ENCODE data around the gene CST9.
"Not testable (repeated sequence)": the region's sequence is repeated elsewhere in the genome, so short reads cannot be mapped to it uniquely, and the experiment has no call there.

Gene CST9

GRCh38 chr20:23587631-23588030, 18.1 kb downstream of the CST9 start:
- DNase-seq (ENCODE audit: low read depth, low spot score): no peak

DNA sequence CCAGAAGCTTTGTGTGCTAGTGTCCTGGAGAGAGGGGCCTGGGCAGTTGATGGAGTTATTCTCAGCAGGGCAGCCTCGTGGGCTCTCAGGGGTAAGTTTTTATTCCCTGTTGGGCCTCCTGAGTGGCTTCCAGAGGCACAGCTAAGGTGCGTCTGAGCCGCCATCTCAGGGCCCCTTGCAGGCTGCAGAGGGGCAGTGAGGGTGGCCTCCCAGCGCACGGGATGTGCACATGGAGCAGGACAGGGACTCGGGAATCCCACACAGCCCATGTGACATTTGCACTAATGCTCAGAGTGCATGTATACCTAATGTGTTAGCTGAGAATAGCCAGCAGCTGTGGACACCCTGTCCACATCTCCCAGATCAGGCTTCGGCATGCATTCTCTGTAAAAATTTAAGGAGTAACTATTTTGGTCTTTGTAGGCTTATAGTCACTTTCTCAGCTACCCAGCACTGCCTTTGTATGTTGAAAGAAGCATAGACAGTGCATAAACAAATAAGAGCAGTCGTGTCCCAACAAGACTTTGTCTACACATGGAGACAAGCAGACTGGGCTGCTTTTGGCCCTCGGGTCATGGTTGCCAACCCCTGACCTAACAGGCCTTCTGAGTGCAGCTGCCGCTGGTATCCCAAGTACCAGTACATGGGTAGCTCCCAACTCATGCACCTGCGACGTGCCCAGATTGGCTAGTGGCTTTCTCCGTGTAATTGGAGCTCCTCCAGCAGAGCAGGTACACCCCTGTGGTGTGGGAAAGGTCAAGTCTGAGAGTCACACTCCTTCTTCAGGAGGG, 18.8 kb downstream of the CST9 start:
- no peak for DNase-seq (ENCODE audit: low read depth, low spot score)

DNA sequence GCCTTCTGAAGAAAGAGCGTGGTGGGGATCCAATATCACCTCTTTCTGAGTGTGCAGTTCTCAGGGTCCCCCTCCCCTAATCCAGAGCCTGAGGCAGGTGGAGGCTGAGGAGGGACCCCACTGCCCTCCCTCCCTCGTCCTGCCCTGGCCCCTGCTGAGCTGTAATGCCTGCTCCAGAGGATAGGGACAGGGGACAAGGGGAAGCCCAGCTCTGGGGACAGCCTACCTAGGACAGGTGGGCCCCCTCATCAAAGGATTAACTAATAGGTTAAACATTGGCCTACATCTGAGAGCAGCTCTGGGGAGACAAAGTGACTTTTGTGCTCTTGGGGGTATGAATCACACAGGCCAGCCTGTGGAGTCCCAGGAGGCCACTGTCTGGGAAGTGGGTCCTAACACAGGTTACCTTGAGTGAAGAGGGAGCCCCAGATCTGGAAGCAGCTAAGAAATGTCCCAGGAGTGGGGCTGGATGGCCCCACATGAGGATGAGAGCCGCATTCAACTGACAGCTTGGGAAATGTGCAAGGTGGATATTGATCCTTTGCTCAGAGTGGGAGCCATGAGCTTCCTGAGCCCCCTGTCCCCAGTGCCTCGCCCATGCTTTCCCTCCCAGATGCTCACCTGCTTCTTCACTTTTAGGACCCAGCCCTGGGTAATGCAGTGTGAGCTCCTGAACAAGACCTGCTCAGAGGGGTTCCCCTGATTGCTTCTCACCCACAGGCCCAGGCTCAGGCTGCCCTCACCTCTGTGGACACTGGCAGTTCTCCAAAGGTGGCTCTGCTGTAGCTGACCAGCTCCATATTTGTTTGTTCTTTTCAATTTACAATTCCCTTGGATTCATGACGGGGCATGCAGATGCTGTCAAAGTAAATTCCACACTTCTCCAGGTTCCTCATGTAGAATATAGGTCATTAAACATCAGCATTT, 19.6 kb downstream of the CST9 start:
- DNase-seq (ENCODE audit: low read depth, low spot score): no peak

DNA sequence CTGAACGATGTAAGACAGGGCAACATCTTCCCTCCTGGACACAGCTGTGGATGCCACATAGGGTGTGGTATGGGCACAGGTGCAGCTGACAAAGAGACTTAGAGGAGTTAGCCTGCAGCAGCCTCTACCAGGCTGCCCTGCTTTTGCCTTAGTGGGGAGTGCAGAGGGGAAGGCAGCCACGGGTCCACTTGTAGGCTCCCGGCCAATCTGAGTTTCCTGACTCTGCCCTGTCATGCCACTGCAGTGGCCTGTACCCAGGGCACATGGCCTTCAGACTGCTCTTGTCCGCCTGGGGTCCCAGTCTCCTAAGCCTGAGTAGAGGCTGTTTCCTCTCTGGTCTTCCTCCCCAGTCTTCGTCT, 20.3 kb downstream of the CST9 start:
- no peak for DNase-seq (ENCODE audit: low read depth, low spot score)

- DNase-seq (ENCODE audit: low read depth, low spot score): no peak
Measured at GRCh38 chr20:23584434-23585199, 21.1 kb downstream of the CST9 start.

DNA sequence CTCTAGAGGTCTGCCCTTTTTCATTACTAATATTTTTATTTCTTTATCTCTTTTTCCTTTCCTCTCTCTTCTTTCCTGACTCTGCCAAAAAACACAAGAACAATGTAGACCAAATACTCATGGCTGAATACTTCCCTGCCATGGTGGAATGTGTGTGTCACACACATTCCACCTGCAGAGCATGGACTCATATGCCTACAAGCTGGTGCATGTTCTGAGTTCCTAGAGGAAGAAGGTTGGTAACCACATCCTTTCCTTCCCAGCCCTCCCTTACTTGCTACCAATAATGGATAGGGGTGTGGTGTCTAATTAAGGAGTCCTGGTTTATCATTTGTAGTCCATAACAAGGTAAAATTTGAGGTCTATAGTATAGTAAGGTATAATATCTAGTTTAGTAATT, 22.2 kb downstream of the CST9 start:
- no peak for DNase-seq (ENCODE audit: low read depth, low spot score)

GRCh38 chr20:23582293-23582692, 23.4 kb downstream of the CST9 start:
- no peak for DNase-seq (ENCODE audit: low read depth, low spot score)

GRCh38 chr20:23581833-23582232, 23.9 kb downstream of the CST9 start:
- DNase-seq (ENCODE audit: low read depth, low spot score): not testable (repeated sequence)

GRCh38 chr20:23574977-23575376, 30.7 kb downstream of the CST9 start:
- no peak for DNase-seq (ENCODE audit: low read depth, low spot score)

DNA sequence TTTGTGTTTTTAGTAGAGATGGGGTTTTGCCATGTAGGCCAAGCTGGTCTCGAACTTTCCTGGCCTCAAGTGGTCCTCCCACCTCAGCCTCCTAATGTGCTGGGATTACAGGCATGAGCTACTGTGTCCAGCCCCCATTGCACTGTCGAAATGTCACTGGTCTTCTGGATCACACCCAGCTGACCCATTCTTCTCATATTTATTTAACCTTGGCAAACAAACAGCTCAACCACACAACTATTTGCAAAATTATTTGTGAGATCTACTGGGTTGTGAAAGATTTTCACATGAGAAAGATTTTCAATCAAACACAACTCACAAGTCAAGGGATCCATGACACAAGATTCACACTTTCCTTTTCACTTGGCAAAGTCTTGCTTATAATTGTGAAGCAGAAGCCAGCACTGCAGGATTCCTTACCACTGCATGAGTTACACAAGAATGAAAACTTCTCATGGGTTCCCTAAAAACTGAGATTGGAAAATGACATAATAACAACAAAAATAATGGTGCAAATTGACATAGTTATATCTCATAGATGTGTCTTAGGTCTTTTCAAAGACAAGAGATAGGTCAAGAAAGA, 35.4 kb downstream of the CST9 start:
- DNase-seq (ENCODE audit: low read depth, low spot score): no peak

DNA sequence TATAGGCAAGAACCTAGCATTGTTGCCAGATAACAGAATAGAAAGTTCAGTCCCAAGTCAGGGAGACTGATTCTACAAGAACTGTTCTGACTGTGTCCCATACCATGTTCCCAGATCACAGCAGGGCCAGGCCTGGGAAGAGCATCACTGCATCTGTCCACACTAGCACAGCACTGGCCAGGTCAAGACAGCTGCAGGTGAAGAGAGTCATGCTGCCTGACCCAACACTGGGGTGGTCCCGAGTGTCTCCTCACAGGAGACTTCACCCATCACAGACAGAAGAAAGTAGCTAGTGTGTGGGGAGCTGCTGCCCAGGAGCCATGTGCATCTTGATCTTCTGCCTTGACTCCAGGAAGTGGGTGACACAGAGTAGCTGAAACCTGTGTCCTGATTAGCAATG, 36.1 kb downstream of the CST9 start:
- DNase-seq (ENCODE audit: low read depth, low spot score): no peak

- no peak for DNase-seq (ENCODE audit: low read depth, low spot score)
Measured at GRCh38 chr20:23568971-23569330, 36.8 kb downstream of the CST9 start.

DNA sequence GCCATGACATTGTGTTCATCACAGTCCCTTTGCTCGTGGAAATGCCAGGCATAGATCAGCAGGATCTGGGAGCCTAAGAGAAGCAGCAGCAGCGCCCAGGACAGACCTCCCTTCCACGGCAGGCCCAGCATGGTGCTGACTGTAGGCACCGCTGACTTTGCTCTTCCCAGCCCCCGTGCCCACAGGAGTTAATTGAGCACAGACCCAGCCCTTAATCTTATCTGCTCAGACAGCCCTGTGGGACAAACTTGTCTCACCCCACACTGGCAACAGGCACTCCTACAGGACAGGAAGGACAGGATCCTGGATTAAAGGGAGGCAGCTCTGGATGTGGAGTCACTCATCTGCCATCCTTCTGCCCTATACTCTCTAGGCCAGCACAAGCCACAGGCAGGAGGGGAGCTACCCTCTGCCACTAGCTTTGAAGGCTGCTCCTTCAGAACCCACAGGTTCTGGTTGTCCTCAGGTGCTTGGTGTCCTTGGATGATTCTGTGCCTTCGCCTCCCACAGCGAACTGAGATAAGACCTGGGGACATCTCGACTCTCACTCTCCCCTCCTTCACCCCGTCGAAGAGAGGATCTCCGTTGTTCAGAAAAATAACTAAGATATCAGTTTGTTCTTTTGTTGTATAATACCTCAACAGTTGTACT, 37.3 kb downstream of the CST9 start, which contains the start of gene CST9L:
CST9L (minus strand) TSS at position 165 of the 651 bp plus-strand sequence; CDS start at position 131, 34 bp downstream.
- no peak for DNase-seq (ENCODE audit: low read depth, low spot score)

DNA sequence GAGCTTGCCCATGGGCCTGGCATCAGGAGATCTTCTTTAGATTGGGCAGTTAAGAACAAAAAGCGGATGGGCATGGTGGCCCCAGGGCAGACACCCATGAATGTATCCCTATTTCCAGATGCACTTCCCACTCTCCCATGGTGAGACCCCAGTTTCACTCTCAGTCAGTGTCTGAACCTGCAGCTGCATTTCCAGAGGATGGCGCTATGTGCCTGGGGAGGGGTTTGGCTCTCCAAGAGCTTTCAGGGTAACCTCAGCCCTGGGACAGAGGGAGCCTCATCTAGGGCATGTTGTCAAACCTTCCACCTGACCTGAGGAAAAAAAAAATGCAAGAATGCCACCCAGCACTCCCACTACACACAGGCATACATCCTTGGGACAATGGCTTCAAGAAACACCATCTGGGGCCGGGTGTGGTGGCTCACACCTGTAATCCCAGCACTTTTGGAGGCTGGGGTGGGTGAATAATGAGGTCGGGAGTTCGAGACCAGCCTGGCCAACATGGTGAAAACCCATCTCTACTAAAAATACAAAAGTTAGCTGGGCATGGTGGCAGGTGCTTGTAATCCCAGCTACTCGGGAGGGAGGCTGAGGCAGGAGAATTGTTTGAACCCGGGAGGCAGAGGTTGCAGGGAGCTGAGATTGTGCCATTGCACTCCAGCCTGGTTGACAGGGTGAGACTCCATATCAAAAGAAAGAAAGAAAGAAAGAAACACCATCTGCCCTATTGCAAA, 39.4 kb downstream of the CST9 start:
- DNase-seq (ENCODE audit: low read depth, low spot score): no peak

- no peak for DNase-seq (ENCODE audit: low read depth, low spot score)
Measured at GRCh38 chr20:23565503-23566045, 40.1 kb downstream of the CST9 start.

GRCh38 chr20:23564927-23565326, 40.8 kb downstream of the CST9 start:
- DNase-seq (ENCODE audit: low read depth, low spot score): no peak

DNA sequence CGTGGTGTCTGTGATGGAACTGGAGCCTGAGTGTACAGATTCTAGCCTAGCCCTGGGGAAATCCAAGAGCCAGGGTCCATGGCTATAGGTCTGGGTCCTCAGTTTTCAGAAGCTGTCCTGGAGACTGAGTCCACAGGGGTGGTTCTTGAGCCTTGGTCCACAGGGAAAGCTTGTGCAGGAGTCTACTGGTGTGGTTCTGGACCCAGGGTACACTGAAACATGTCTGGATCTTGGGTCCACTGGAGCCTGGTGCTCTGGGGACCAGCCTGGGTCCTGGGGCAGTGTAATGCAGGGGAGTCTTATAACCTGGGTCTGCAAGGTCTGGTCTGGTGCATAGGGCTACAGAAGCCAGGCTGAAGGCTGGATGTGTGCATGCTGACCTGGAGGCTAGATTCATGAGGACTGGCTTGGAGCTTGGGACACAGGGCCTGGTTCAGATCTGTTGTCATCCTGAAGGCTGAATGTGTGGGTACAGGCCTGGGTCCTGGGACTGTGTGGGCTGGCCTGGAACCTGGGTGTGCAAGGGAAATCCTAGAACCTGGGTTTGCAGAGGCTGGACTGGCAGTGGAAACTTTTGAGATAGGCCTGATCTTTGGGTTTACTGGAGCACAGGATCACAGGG, 42.9 kb downstream of the CST9 start:
- DNase-seq (ENCODE audit: low read depth, low spot score): no peak

GRCh38 chr20:23554401-23554800, 51.3 kb downstream of the CST9 start:
- no peak for DNase-seq (ENCODE audit: low read depth, low spot score)
